ENCODE data around the gene KCNIP1. TPM values are rescaled to one million over a fixed set of nuclear protein-coding genes. Genes with fewer than 3 reads are reported as not detected.

The KCNIP1 gene
- total and polyA plus RNA-seq, 10 of the 15 experiments (the other 5 are each of a cell fraction or from before 2014, with no cell fraction given) = not detected

DNA sequence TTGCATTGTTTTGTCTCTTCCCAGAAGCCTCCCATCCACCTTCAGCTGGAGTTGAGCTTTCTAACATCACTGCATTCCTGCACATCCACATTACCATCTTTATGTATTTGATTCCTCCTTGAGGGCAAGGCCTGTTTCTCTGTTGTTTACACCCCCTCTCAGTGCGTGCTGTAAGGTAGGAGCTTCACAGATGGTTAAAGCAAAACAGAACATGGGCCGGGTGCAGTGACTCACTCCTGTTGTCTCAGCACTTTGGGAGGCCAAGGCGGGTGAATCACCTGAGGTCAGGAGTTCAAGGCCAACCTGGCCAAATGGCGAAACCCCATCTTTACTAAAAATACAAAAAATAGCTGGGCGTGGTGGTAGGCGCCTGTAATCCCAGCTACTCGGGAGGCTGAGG, 110.9 kb downstream of the KCNIP1 start (continued):
- TF ChIP-seq TCF3 (IDR thresholded peaks at IDR 0.05; ENCODE audit: borderline replicate concordance, insufficient read depth, low read depth, low read length) = no peak
- TF ChIP-seq SMARCA5 (IDR thresholded peaks at IDR 0.05) = no peak
- no peak for TF ChIP-seq PML (IDR thresholded peaks at IDR 0.05; ENCODE audit: low read length)

DNA sequence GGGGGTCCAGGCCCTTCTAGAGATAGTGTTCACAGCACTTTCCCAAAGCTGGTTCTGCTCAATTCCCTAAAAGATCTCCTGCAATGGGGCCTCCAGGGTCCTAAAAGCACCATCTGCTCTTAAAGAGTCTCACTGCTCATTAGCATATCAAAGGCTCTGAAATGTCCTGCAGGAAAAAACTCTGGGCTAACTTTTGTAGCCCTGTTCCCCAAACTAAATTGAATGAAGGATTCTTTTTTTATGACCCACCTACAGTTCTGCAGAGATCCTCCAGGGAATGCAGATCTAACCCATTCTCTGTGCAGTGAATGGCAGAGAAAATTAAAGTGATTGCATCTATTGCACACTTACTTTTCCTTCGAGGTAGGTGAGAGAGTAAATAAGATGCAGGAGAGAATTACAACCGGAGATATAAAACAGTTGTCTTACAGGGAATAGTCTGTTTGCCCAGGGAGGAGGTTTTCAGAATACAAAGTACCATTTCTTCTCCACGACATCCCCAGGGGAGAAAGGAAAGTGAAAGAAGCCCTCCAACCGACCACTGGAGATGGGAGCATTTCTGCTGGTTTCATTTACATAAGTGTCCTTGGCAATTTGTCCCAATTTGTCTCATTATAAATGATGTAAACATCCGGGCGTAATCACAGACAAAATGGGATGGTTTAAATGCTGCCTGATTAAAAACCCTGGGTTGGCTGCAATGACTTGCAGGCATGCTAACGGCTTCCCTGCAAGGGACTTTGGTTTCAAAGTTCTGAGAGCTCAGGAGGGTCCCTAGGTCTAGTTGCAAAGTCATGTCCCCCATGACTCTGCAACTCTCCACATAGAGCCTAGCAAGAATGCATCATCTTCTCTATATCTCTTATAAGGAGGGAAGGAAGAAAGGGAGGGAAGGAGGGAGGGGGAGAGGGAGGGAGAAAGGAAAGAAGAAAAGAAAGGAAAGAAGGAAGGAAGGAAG, 114.0 kb downstream of the KCNIP1 start:
- intact Hi-C loops (cut with micrococcal nuclease; ENCODE audit: unreplicated experiment) = no loop called here
- POLR2A ChIA-PET = no interaction called here
- no peak overlapping the region for H2AFZ ChIP-seq (ENCODE audit: control insufficient read depth, low read depth, low read length)

More for the DNA sequence above, 114.0 kb downstream of the KCNIP1 start:
- SMC1A ChIA-PET (ENCODE audit: uncharacterized antibody, unreplicated experiment) = no interaction called here
- Histone ChIP-seq H3K4me1 (ENCODE audit: control insufficient read depth, insufficient read depth, low read length) (no peaks in the 10 kb centered on the region), H3K79me2 (ENCODE audit: control insufficient read depth, insufficient read depth, low read length) (no peaks in the 10 kb centered on the region), H3K9ac (ENCODE audit: control insufficient read depth, insufficient read depth, low read length) (no peak overlapping the region), H3K4me3 (no peak overlapping the region), H3K4me2 (ENCODE audit: control insufficient read depth, insufficient read depth) (no peak overlapping the region), H3K9me3 (replicated peaks; ENCODE audit: control insufficient read depth, insufficient read depth, low read length) (no peaks in the 10 kb centered on the region), H3K36me3 (ENCODE audit: control insufficient read depth in 2 of 2, insufficient read depth in 2 of 2, low read length in 1 of 2) (no peaks in the 10 kb centered on the region), H3K27me3 (replicated peaks in 1 of 2; ENCODE audit: control insufficient read depth in 2 of 2, insufficient read depth in 2 of 2, low read length in 1 of 2) (peaks cover 2 to 4% of the 10 kb centered on the region in 2 experiments; a peak in 3 of 4 replicates), H3K27ac (ENCODE audit: control insufficient read depth, insufficient read depth) (no peak overlapping the region), H4K20me1 (ENCODE audit: control insufficient read depth, insufficient read depth) (no peaks in the 10 kb centered on the region)
- CTCF ChIA-PET = interaction anchor here (1.9 kb wide), 1 partner anchor 183 kb away, joined by 7 read pairs; no protein-coding TSS in a partner anchor
- TF ChIP-seq, protein P1, sequence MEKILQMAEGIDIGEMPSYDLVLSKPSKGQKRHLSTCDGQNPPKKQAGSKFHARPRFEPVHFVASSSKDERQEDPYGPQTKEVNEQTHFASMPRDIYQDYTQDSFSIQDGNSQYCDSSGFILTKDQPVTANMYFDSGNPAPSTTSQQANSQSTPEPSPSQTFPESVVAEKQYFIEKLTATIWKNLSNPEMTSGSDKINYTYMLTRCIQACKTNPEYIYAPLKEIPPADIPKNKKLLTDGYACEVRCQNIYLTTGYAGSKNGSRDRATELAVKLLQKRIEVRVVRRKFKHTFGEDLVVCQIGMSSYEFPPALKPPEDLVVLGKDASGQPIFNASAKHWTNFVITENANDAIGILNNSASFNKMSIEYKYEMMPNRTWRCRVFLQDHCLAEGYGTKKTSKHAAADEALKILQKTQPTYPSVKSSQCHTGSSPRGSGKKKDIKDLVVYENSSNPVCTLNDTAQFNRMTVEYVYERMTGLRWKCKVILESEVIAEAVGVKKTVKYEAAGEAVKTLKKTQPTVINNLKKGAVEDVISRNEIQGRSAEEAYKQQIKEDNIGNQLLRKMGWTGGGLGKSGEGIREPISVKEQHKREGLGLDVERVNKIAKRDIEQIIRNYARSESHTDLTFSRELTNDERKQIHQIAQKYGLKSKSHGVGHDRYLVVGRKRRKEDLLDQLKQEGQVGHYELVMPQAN (conservative IDR thresholded peaks at IDR 0.05) = no peak
- no peak for TF ChIP-seq TCF3 (IDR thresholded peaks at IDR 0.05; ENCODE audit: borderline replicate concordance, insufficient read depth, low read depth, low read length)
- TF ChIP-seq SMAD5 (IDR thresholded peaks at IDR 0.05; ENCODE audit: low read depth) = no peak
- TF ChIP-seq MEF2B (IDR thresholded peaks at IDR 0.05; ENCODE audit: partially characterized antibody, poor library complexity, severe bottlenecking) = no peak
- TF ChIP-seq CBX3 (IDR thresholded peaks at IDR 0.05; ENCODE audit: borderline replicate concordance, low read depth) = no peak
- TF ChIP-seq, protein P2, sequence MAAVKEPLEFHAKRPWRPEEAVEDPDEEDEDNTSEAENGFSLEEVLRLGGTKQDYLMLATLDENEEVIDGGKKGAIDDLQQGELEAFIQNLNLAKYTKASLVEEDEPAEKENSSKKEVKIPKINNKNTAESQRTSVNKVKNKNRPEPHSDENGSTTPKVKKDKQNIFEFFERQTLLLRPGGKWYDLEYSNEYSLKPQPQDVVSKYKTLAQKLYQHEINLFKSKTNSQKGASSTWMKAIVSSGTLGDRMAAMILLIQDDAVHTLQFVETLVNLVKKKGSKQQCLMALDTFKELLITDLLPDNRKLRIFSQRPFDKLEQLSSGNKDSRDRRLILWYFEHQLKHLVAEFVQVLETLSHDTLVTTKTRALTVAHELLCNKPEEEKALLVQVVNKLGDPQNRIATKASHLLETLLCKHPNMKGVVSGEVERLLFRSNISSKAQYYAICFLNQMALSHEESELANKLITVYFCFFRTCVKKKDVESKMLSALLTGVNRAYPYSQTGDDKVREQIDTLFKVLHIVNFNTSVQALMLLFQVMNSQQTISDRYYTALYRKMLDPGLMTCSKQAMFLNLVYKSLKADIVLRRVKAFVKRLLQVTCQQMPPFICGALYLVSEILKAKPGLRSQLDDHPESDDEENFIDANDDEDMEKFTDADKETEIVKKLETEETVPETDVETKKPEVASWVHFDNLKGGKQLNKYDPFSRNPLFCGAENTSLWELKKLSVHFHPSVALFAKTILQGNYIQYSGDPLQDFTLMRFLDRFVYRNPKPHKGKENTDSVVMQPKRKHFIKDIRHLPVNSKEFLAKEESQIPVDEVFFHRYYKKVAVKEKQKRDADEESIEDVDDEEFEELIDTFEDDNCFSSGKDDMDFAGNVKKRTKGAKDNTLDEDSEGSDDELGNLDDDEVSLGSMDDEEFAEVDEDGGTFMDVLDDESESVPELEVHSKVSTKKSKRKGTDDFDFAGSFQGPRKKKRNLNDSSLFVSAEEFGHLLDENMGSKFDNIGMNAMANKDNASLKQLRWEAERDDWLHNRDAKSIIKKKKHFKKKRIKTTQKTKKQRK (IDR thresholded peaks at IDR 0.05; ENCODE audit: low read depth, low read length) = no peak
- TF ChIP-seq HDGF (IDR thresholded peaks at IDR 0.05) = no peak
- no peak for TF ChIP-seq RCOR1 (conservative IDR thresholded peaks at IDR 0.05; ENCODE audit: low read depth, low read length)
- TF ChIP-seq SP1 (IDR thresholded peaks at IDR 0.05; ENCODE audit: low read depth, low read length) = no peak
- no peak for TF ChIP-seq GATAD2B (conservative IDR thresholded peaks at IDR 0.05; ENCODE audit: low read depth)
- TF ChIP-seq MTA2 (IDR thresholded peaks at IDR 0.05; ENCODE audit: low read depth) = no peak
- no TSS peak for BruUV-seq (replicated peaks)
- DNase-seq (ENCODE audit: low read depth, low spot score) = no peak
- no peak for FAIRE-seq
- RAD21 ChIA-PET (ENCODE audit: unreplicated experiment) = no interaction called here
- in situ Hi-C loops (cut with MboI) = no loop called here
- WGBS (ENCODE audit: insufficient coverage, insufficient replicate concordance, low lambda C conversion rate, missing lambda C conversion rate) = 9% methylated on average over 7 of the region's 7 CpGs
- ATAC-seq = no peak

All from GM12878 (cell line).